ENCODE results near the gene SEMA3F.

The SEMA3F gene

DNA sequence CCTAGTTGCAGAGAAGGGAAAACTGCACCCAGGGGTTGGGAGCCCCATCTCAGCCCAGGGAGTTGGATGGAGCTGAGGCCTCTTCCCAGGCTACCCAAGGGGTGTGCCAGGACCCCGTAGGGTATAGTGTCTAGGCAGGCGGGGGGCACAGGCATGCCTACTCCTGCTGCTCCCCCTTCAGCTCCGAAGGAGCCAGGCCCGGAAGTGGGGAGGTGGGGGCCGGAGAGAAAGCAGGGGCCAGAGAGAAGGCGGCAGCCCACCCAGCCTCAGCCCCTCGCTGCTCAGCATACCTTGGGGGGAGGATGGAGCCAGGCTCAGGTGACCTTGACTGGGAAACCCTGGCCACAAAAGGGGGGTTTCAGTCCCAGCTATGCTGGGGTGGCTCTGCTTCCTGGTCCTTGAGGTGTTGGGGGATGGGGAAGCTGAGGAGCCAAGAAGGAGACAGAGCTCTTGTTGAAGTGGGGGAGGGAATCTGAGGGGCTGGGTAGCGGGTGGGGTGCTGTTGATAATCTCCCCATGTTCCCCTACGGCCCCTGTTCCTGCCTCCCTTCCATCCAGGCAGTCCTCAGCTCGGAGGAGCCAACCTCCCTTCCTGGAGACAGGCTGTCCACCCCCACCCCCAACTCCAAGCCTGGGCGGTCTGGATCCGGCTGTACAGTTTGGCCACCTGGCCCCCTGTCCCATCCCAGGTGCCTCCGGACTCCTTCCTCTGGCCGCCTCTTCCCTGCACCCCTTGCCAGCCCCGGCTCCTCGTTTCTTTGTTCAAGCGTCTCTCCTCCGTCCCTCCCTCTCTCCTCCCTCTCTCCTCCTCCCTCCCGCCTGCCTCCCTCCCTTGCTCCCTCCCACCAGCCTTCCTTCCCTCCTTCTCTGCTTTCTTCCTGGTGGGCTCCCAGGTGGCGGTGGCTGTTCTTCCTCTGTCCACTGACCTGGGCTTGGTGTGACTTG is 1.7 kb downstream of the SEMA3F start:
- no peak for DNase-seq

DNA sequence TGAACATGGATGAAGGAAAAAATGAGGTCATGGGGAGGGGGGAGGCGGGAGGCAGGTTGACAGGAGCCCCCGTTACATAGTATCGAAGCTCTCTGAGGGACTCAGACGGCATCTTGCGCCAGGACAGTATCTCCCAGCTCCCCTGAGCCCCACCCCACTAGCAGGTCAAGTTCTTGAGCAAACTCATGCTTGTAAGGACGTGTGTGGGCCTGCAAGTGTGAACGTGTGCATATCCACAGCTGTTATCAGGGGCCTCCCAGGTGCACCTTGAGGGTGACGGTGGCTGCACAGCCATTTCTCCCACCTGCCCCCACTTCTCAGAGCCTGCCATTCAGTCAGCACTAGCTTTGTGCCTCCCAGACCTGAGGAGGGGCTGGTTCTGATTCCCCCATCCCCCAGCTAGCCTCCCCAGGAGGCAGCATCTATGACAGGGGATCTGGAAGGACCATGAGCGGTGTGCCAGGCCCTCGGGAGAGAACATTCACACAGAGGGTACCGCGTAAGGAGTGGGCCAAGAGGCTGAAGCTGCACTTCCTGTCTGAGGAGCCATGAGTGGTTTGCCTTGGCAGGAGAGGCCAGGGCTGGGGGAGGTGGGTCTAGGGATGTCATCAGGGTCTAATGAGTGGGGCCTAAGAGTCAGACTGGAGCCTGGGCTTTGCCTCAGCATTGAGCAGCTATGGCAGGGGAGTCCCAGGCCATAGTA is 2.9 kb downstream of the SEMA3F start:
- DNase-seq = no peak

DNA sequence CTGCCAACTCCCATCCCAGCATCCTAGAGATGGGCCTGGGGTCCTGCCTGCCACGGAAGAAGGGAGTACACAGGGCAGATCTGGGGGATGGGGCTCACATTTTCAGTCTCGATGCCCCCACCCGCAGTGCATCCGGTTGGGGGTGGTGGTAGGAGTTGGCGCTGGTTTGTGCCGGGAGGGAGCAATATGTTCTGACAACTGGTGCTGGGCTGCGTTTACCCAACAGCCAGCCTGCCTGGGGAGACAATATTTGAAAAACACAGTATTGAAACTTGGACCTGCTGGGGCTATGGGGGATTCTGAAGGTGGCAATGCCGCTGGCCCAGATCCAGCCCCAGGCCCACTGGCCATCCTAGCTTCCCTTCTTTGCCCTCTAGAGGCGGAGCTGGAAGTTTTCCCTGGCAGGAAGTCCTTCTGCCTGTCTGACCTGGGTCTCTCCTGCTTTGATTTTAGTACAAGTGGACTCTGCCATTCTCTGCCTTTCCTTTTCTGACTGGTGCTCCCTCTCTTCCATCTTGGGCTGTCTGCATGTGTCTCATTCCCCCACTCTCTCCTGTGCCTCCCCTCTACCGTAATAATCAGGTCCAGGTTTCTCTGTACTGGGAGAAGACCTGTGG is 3.5 kb downstream of the SEMA3F start:
- DNase-seq = no peak

DNA sequence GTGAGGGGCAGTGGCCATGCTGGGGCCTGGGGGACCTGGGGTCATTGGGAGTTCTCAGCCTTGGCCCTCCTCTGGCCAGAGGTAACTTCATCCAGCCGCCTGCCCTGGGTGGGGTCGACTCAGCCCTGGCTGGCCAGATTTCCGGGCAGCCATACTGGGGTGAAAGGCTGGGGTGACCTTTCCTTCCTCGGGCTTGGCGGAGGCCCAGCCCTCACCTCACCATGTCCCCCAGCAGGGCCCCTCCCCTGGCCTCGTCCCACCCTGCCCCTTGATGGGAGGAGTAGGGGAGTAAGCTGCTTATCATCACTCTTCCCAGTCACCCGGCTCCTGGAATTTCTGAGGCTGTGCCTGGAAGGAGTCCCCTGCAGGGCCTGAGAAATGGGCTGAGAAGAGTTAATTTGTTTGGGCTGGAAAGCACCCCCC is 5.4 kb downstream of the SEMA3F start:
- no peak for DNase-seq

DNA sequence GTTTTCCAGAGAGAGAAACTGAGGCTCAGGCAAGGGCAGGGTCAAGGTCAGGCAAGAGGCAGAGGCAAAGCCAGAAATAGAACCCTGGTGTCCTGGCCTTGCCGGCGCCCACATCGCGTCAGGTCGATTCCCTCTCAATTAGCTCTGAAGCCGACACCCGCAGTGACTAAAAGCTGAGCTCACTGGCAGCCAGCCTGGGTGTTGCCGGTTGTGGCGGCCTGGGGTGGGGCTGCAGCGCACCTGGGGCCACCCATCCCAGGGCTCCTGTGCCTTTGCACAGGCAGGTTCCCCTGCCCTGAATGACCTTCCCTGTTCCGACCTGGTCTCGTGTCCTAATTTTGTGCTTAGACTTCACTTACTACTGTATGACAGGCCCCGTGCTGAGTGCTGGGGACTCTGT is 6.2 kb downstream of the SEMA3F start:
- no peak for DNase-seq

DNA sequence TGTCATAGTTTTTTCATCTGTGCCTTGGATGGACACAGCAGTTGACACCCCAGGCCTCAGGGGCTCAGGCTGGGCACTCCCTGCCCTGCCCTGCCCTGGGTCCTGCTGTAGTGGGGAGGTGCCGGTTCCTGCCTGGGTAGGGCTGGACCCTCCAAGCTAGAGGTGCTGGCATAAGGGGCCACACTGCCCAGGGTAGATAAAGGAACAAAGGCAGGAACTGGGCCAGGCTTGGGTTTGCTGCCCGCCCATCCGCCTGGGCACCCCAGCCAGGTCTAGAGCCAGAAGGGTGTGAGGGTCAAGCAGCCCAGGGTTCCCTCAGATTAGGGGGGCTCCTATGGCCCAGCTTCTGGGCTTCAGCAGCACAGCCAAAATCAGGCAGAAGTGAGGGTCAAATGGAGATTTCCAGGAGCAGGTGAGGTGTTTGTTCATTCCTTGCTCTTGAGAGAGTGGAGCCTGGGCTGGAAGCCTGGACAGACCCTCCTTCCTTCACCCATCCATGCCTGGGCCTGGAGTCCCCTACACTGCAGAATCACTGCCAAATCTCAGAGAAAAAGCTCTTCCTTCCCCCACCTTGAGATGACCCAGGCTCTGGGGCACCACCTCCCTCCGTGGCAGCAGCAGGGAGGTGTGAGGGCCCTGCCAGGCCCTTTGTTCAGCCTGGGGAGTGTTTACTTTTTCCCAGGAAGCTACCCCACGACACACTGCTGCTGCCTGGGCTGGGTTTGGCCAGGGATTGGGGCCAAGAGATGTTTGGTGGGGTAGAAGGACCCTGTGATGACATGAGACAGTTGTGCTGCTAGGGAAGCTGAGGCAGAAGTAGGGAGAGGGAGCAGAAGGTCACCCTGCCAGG is 7.1 kb downstream of the SEMA3F start:
- DNase-seq = no peak

DNA sequence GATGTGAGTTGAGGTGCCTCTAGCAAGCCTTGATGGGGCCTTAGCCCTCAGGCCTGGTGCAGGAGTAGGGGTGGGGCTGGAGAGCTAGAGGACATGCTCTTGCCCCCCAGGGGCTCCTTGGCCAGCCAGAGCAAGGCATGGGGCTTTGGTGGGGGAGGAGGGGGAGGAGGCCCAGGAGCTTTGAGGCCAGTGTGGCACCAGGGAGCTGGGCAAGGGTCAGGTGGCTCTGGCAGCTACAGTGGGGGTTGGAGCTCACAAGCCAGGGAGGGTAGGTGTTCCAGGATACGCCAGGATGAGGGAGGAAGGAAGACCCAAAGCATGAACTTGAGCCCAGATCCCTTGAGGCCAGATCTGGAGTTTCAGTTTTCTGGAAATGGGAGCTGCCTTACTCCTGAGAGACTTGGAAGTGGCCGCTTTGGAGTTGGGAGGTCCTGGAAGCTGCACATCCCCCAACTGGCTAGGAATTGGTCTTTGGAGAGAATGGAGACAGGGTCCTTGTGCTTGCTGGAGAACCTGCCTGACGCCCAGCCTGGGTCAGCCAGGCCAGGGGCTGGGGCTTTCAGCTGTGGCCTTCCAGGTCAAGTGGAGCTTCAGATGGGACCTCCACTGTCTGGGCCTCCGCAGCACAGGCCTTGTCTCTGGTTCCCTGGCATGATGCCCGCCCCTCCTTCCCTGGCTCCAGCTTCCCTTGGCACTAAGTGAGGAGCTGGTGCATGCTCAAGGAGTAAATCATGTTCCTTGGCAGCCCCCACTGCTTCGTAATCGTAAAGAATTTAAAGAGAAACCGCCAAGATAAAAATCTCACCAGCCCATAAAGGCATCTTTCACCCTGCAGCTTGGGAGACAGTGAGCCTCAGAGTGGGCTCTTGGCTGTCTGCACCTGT is 8.7 kb downstream of the SEMA3F start:
- no peak for DNase-seq

DNA sequence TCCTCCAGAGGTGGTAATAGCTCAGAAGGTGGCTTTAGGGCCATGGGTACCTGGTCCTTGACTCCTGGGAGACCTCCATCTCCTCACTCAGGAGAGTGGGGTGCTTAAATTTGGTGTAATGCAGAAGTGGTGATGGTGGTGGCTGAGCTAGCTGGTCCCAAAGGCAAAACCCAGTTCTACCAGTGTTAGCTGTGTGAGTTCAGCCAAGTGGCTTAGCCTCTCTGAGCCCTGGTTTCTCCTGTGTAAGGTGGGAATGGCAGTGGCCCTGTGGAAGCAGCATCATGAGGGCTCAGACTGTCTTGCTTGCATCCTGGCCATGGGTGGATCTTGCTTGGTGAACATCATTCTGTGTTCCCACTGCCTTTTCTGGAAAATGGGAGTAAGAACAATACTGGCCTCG is 9.4 kb downstream of the SEMA3F start:
- no peak for DNase-seq

DNA sequence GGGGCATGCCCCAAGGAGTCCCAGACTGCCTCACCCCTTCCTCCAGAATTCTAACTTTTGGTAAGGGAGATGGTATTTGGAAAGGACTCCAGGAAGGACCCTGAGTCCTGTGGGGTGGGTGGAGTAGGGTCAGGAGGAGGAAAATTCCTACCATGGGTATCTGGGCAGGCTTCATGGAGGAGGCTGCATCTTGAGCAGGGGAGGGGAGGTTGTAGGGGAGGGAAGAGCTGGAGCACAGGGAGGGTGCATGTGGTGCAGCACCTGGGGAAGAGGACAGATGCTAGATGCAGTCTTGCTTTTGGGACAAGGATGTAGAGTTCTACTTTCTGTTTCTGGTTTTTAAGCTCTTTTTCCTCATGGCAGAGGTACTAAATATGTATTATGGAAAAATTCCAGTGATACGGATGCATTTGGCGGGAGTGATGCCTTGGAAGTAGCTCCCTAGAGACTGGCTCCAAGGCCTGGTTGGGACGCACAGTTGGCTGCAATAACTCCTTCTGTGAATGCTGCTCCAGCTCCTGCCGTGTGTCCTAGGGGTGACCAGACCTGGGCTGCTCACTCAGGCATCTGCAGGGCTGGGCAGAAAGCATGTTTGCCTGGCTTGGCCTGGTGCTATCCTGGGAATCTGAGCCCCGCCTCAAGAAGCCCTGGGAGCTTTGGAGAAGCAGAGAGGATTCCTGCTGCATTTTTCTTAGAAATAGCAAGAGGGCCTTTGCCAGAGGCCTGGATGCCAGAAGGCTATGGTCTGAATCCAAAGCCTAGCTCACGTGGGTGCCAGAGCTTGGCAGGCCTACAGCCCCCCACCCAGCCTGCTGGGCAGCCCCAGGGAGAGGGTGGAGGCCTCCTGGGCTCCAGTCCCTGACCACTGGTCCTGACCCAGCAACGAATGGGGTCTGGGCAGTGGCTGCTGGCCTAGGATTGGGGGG is 10.1 kb downstream of the SEMA3F start:
- no peak for DNase-seq

DNA sequence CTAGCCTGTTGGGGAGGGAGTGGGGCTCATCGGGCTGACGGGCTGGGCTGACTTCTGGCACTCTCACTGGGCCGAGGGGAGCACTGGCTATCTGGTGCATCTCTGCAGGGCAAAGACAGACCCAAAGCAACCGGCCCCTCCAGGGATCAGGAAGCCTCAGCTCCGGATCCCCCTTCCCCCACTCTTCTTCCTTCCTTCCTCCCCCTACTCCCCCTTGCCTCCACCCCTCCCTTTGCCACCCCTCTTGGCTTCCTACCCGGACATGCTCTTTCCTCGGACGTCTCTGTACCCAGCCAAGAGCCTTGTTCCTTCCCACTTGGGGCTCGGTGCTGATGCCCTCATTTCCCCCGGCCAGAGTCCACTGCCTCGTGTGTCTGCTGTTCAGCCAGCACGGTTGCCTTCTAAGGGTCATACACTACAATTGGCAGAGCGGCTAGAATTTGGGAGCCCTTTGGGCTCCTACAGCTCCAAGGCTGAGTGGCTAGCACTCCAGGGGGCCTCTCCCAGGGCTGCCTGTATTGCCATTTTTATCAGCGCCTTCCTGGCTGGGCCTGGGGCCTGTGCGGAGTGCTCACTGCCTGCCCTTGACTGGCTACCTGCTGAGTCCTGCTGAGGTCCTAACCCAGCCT is 10.9 kb downstream of the SEMA3F start:
- DNase-seq = no peak

DNA sequence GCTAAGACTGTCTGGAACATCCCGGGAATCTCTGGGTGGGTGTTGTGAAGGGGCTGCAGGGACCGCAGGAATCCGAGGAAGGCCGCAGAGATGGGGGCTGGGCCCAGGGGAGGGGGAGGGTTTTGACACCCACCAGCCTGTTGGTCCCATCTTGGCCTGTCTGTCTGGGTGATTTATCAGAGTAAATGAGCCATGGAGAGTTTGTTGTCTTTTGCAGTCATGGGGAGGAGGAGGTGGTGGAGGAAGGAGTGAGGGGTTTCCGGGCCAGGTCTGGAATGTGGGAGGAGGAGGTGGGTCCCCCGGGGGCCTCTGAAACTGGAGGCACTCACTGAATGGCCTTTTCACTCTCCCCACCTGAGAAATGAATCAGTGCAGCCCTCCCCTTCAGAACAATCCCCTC is 11.5 kb downstream of the SEMA3F start:
- DNase-seq = no peak

DNA sequence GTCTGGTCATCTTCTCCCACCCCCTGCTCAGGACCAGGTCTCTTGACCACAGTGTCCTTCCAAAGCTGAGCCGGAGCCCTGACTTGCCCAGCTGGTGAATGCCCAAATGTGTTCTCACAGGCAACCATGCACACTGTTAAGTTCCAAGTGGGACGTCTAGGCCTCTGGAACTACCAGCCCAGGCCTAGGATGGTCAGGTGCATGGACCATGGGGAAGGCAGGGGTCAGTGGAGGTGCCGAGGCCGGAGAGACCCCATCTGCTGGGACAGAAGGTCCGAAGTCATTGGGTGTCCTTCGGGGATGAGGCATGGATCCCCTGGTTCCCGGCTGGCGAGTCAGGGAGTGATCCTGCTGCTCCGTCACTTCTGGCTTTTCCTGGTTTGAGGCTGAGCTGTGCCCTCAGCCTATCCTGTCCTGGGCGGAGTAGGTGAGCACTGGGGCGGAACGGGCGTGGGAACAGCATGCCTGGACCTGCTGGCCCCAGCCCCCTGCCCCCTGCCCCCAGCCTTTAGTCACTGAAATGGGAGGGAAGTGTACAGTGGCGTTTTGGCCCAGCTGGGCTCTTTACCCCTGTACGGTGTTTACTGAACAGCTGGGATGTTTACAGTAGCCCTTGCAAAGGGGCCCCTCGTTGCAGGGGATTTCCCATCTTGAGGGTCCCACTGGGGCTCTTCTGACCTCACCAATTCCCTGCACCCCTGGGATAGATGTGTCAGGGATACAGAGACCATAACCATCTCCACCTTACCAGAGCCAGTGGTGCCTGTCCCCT is 12.1 kb downstream of the SEMA3F start:
- no peak for DNase-seq

DNA sequence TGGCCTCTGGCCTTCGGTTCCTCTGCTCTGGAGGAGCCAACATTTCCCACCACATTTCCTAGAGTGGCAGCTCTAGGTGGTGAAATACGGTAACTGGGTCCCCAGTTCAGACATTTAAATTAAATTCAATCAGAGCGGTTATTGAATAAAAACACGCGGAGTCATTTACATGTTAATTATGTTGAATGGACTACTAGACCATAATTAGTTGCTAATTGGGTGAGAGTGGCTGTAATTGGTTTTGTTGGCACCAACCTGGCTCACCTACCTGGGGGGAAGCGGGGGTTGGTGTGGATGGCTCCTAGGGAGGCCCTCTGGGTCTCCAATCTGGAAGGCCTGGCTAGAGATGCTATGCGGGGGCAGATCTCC is 12.7 kb downstream of the SEMA3F start:
- no peak for DNase-seq

DNA sequence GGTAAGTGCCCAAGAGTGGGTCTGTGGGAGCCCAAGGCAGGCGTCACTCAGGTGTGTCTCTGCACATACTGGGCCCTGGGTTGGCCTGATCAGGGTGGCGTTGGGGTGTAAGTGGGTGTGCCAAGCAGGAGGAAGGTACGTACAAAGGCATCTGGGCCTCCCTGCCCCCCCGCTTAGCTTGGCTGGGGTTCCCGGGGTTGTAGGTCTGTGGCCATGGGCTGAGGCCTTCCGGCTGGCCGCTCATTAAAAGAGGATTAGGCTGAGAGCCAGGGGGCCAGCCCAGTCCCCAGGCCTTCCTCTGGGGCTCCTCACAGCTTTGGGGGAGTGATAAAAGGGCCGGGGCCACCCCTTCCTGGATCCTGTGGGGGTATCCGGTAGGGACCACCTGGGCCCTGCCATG is 13.3 kb downstream of the SEMA3F start:
- DNase-seq = no peak

DNA sequence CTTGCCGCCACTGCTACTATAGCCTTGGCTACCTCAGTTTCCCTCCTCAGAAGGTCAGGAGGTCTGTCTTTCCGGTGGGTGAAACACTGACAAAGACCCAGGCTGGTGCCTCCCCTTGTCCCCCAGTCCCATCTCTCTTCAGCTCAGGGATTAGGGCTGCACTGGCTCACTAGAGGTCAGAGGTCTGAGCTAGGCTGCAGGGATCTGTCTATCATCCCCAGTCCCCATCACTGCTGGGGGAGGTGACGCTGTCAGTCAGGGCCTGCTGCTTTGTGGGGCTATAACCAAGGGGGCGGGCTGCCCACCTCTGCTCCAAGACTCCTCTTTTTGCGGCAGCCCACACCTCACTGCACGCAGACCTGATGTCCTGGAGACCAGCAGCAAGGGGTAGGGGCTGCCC is 13.7 kb downstream of the SEMA3F start:
- DNase-seq = no peak

DNA sequence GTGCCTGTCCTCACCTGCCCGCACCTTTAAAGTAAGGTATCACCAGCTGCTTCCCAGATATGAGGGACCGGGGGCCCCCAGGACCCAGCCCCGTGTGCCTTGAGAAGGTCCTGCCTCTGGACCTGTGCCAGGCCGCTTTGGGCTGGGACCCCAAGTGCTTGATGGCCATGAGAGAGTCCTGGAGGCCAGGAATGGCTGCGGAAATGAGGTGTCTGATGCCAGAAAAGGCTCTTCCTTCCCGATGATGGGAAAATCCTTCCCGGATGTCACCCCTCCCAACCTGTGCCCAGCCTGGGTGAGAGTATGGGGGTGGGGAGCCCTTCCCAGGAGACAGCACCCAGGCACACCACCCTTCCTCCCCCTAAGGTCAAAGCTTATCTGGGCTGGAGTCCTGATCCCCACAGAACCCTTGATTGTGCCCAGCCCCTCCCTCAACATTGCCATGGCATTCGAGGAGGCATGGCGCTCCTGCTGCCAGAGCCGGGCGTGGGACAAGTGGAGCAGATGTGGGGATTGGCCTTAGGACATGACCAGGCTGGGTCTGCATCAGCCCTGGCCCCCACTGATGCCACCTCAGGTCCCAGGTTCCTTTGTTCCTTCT is 14.2 kb downstream of the SEMA3F start:
- no peak for DNase-seq

DNA sequence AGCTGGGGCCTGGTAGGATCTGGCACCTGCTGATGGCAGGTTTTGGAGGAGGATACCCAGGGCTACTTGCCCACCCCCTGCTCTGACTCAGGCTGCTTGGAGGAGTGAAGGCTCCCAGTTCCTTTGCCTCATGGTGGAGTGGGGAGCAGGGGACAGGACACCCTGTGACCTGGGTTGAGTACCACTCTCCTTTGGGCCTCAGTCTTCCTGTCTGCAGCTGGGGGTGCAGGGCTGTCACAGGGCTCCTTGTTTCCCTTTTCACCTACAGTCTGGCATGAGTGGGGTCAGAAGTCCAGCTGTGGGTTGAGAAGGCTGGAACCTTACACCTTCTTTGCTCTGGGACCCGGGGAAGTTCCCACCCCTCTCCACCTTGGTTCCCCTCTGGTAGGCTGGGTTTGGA is 14.7 kb downstream of the SEMA3F start:
- no peak for DNase-seq

DNA sequence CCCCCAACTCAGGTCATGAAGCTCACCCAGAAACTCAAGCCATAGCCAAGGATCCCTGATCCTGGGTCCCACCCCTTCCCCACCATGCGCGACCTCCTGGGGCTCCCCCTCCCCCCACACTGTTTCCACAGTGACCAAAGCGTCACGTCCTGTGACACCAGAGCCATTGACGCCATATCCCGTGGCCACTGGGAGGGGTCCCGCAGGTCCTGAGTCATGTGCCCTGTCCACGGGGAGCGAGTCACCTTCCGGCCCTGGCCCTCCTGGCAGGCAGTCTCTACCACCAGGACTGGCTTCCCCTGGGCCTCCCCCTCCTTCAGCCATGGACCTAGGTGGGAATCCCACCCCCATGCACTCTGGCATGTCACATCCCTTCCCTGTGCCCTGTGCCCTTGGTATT is 15.6 kb downstream of the SEMA3F start:
- DNase-seq = no peak

Data from SHP77 treated with DMSO at 0.1 percent for 48 hours (cell line).